NCI-H524 treated with DMSO at 0.1 percent for 48 hours (cell line): ENCODE data around the gene SCUBE1.
"Not testable (repeated sequence)": the region's sequence is repeated elsewhere in the genome, so short reads cannot be mapped to it uniquely, and the experiment has no call there.

ENCODE experiments used
- DNase-seq: peaks from one replicate; lab custom pipeline; 2025; lab: John Stamatoyannopoulos, UW

Gene SCUBE1

GRCh38 chr22:43301866-43302265 lies 41.3 kb downstream of the SCUBE1 start:
- no peak for DNase-seq

DNA sequence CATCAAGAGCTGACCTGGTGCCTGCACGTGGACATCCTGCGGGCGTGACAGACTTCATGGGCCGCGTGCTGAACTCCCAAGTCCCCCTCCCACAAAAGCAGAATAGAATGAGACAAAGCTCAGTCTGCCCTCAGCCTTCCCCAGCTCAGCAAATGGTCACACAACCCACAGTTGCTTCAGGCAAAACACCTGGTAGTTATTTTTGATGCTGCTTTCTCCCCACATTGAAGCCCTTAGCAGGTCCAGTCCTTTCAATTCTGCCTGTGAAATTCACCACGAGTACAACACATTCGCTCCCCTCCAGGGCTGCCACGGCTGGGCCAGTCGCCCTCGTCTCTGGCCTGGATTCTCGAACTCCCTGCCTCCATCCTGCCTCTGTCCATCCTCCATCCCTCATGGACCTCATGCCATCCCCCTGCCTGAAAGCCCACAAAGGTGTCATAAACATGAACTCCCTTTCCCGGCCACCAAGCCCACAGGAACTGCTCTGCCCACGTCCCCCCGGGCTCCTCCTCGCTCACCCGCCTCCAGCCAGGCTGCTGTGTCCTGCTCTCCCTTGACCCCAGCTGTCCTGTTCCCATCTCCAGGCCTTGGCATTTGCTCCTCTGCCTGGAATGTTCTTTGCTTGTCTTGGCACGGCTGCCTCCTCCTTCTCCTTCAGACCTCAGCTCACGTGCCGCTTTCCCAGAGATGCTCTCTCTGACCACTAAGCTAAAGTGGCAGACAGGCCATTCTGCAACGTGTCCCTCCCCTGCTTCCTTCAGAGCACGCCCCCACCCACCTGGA lies 42.1 kb downstream of the SCUBE1 start:
- DNase-seq = no peak

- no peak for DNase-seq
Measured at GRCh38 chr22:43299736-43300135, 43.4 kb downstream of the SCUBE1 start.

GRCh38 chr22:43298062-43298801 lies 44.9 kb downstream of the SCUBE1 start:
- no peak for DNase-seq

DNA sequence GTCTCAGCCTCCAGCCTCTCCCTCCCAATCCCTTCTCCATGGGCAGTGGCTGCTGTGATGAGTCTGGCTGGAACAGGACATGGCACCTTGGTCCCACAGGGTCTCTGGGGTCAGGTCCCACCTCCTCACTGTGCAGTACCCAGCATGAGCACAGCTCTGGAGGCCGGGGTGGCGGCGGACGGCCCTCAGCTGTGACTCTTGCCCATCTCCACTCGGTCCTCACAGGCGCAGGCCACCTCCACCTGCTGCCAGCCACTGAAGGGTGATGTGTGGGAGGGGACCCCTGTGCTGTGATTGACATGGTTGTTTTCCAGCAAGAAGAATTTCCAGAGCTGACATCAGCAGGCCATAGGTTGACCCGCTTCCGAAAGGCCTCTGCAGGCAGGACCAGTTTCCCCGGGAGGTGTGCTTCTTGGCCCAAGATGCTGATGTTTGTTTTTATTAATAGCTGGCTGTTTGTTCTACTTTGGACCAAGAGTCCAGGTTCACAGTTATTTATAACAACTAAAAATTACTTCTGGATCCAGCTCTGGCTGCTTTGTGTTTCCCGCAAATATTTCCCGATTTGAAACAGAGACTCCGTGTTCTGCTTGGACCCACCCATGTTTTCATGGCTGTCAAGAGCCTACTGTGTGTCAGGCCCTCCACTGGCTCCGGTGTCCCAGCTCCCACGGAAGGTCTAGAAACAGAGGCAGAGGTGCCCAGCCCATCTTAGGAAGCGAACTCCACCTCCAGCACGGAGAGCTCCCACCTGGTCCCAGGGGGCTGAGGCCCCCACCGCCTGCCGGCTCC lies 45.7 kb downstream of the SCUBE1 start:
- DNase-seq = no peak

- no peak for DNase-seq
Measured at GRCh38 chr22:43296276-43296902, 46.8 kb downstream of the SCUBE1 start.

GRCh38 chr22:43295660-43296059 lies 47.5 kb downstream of the SCUBE1 start:
- DNase-seq = no peak

DNA sequence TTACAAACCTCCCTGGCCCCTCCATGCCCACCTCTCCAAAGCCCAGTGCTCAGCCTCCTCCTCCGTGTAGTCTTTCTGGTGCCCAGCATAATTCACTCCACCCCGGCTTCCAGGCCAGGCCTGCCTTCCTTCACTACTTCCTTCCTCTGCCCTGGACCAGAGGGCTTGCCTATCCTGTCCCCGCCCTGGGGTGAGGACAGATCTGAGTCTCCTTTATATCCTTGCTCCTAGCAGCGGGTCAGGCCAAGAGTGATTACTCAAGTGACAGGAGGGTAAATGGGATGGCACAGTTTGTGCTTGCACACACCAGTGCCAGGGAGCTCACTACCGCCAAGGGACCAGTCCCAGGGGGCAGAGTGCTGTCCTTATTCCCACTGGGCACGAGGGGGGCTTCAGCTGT lies 48.0 kb downstream of the SCUBE1 start:
- DNase-seq = no peak

- peak; percentile 74 for DNase-seq
Measured at GRCh38 chr22:43293655-43294392, 49.3 kb downstream of the SCUBE1 start.

GRCh38 chr22:43293259-43293654 lies 49.9 kb downstream of the SCUBE1 start:
- no peak for DNase-seq

- DNase-seq = no peak
Measured at GRCh38 chr22:43292630-43293018, 50.5 kb downstream of the SCUBE1 start.

DNA sequence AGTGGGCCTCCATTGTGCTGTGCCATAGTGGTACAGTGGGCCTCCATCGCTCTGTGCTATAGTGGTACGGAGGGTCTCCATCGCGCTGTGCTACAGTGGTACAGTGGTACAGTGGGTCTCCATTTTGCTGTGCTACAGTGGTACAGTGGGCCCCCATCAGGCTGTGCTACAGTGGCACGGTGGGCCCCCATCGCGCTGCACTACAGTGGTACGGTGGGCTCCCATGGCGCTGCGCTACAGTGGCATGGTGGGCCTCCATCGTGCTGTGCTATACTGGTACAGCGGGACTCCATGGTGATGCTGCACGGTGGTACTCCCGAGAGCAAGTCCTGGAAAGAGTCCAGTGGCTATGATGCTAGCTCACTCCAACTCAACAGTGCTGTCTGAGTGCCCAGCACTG lies 51.8 kb downstream of the SCUBE1 start:
- no peak for DNase-seq

DNA sequence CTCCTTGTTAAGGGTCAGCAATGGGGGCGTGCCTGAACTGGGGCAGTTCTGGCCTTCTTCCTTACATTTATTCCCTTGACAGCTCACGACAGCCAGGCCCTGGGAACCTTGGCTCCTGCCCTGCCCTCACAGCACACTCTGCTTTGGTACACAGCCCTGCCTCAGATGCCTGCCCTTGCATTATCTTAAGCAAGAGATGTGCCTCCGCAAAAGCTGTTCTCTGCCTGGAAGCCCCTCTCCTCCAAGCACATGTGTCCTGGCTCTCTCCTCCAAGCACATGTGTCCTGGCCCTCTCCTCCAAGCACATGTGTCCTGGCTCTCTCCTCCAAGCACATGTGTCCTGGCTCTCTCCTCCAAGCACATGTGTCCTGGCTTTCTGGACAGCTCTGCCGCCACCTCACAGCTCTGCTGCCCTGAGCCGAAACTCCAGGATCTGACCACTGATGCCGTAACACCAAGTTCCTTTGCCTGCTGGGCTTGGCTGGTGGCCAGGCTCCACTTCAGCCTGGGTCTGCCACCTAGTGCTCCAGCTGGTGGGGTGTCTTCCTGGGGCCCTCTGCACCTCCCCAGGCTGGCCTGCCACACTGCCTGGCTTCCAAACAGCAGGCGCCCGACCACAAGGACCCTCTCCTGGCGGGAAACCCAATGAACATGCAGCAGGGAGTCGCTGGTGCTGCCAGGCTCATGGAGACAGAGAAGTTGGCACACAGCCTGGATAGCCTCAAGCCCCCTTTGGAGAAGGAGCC lies 53.0 kb downstream of the SCUBE1 start:
- DNase-seq = peak; percentile 37

- DNase-seq = no peak
Measured at GRCh38 chr22:43289531-43289963, 53.6 kb downstream of the SCUBE1 start.

GRCh38 chr22:43288807-43289420 lies 54.3 kb downstream of the SCUBE1 start:
- no peak for DNase-seq

GRCh38 chr22:43288378-43288777 lies 54.8 kb downstream of the SCUBE1 start:
- DNase-seq = no peak

DNA sequence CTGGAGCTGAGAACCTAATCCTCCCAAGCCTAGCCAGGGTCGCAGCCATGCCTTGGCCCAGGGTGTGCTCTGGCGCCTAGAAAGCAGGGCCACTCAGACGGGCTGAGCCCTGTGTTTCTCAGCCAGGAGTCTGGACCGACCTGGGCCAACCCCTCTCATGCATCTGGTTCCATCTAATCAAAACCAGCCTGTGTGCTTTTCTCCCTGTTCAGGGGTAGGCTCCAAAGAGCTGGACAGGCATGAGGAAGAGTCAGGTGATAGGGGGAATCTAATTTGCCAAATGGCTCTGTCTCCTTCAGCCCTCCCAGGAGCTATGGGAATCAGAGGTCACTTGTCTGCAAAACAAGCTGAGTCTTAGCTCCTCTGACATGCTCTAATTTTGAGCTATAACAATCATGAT lies 55.7 kb downstream of the SCUBE1 start:
- DNase-seq = no peak

- no peak for DNase-seq
Measured at GRCh38 chr22:43281394-43281793, 61.8 kb downstream of the SCUBE1 start.

GRCh38 chr22:43280523-43280886 lies 62.7 kb downstream of the SCUBE1 start:
- DNase-seq = not testable (repeated sequence)

DNA sequence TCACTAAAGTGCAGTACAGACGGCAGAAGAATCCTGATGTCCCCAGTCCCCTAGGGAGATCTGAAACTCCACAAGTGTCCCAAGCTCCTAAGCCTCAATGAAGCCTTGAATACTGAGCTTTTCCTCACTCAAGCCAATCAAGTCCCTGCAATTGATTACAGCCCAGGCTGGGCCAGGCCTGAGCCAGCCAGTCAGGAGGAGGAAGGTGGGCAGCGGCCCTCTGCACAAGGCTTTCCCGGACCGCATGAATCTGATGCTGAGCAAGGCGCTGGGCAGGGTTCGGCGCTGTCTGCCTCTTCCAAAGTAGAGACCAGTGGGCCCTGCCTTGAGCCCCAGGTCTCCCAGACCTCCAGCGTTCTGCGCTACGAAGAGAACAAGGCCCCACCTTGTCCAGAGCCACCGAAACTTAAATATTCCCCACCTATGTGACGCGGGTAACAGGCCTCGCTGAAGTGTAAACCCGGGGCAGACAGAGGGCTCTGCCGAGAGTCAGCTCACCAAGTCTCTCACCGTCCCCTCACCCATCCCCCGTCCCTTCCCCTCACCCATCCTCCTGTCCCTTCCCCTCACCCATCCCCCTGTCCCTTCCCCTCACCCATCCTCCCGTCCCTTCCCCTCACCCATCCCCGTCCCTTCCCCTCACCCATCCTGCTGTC lies 63.2 kb downstream of the SCUBE1 start:
- no peak for DNase-seq
